ENCODE data around the gene GFAP. TPM values are rescaled to one million over a fixed set of nuclear protein-coding genes. Genes with fewer than 3 reads are reported as not detected.

GFAP gene
- total RNA-seq (2022) (not detected in 2 replicates), Bru-seq, nascent RNA (not detected), BruChase-seq, experiment 1, labeled RNA remaining after a 6-hour chase (not detected), BruChase-seq, experiment 2, labeled RNA remaining after a 2-hour chase (not detected)
- long read RNA-seq, result 0 reads

GRCh38 chr17:44915321-44915726 lies at the start of gene GFAP:
TSS of gene GFAP (minus strand) at chr17:44915500. CDS start at chr17:44915486, 14 bp downstream.
- TF ChIP-seq CTCF (IDR thresholded peaks at IDR 0.05; ENCODE audit: unreplicated experiment), result no peak
- Mint-ChIP-seq H3K27ac (ENCODE audit: unreplicated experiment) (no peak within 1 kb of the TSS), H3K27me3 (ENCODE audit: unreplicated experiment) (peaks cover 47% of the 10 kb centered on the region), H3K4me3 (ENCODE audit: low read depth, unreplicated experiment) (no peak within 1 kb of the TSS), H3K36me3 (ENCODE audit: insufficient read depth, unreplicated experiment) (no peaks in the 10 kb centered on the region), H3K4me1 (ENCODE audit: low read depth, unreplicated experiment) (peaks cover 33% of the 10 kb centered on the region), H3K9me3 (ENCODE audit: low read depth, unreplicated experiment) (no peaks in the 10 kb centered on the region)
- no TSS peak for BruUV-seq (replicated peaks)
- CTCF ChIA-PET, result interaction anchor here (0.7 to 1.2 kb wide), 5 partner anchors 8 to 220 kb away, joined by 3 to 7 read pairs (median 4); partner anchors contain the start of genes ACBD4 and C1QL1
- intact Hi-C loops (cut with micrococcal nuclease; ENCODE audit: unreplicated experiment), result loop anchor here (10.0 kb wide), 1 partner anchor 219 kb away; the partner anchor contains the start of genes ACBD4 and PLCD3
- no peak for DNase-seq

- intact Hi-C loops (cut with micrococcal nuclease; ENCODE audit: unreplicated experiment), result no loop called here
- Mint-ChIP-seq H3K9me3 (ENCODE audit: low read depth, unreplicated experiment) (no peaks in the 10 kb centered on the region), H3K4me3 (ENCODE audit: low read depth, unreplicated experiment) (no peak overlapping the region)
Observed at GRCh38 chr17:44961921-44962350, 46.6 kb upstream of the GFAP start.

GRCh38 chr17:44960691-44961090 lies 45.4 kb upstream of the GFAP start:
- Mint-ChIP-seq H3K36me3 (ENCODE audit: insufficient read depth, unreplicated experiment) (no peaks in the 10 kb centered on the region), H3K27me3 (ENCODE audit: unreplicated experiment) (peaks cover 34% of the 10 kb centered on the region), H3K27ac (ENCODE audit: unreplicated experiment) (no peak overlapping the region), H3K4me1 (ENCODE audit: low read depth, unreplicated experiment) (peaks cover 8% of the 10 kb centered on the region), H3K9me3 (ENCODE audit: low read depth, unreplicated experiment) (no peaks in the 10 kb centered on the region), H3K4me3 (ENCODE audit: low read depth, unreplicated experiment) (no peak overlapping the region)
- intact Hi-C loops (cut with micrococcal nuclease; ENCODE audit: unreplicated experiment), result no loop called here
- CTCF ChIA-PET, result no interaction called here
- peak; percentile 39 for DNase-seq
- no peak for TF ChIP-seq CTCF (IDR thresholded peaks at IDR 0.05; ENCODE audit: unreplicated experiment)
- no TSS peak for BruUV-seq (replicated peaks)

More at GRCh38 chr17:44961921-44962350, 46.6 kb upstream of the GFAP start:
- no TSS peak for BruUV-seq (replicated peaks)
- CTCF ChIA-PET, result interaction anchor here (0.7 kb wide), 2 partner anchors 14 to 47 kb away, joined by 3 read pairs; no protein-coding TSS in a partner anchor
- no peak for DNase-seq
- peaks cover 8% of the 10 kb centered on the region for H3K4me1 Mint-ChIP-seq (ENCODE audit: low read depth, unreplicated experiment)
- no peak for TF ChIP-seq CTCF (IDR thresholded peaks at IDR 0.05; ENCODE audit: unreplicated experiment)
- H3K27me3 Mint-ChIP-seq (ENCODE audit: unreplicated experiment), result peaks cover 34% of the 10 kb centered on the region
- no peaks in the 10 kb centered on the region for H3K36me3 Mint-ChIP-seq (ENCODE audit: insufficient read depth, unreplicated experiment)
- H3K27ac Mint-ChIP-seq (ENCODE audit: unreplicated experiment), result no peak overlapping the region

- DNase-seq, result no peak
- intact Hi-C loops (cut with micrococcal nuclease; ENCODE audit: unreplicated experiment), result no loop called here
- Mint-ChIP-seq H3K27ac (ENCODE audit: unreplicated experiment) (no peak overlapping the region), H3K4me3 (ENCODE audit: low read depth, unreplicated experiment) (no peak overlapping the region), H3K27me3 (ENCODE audit: unreplicated experiment) (peaks cover 34% of the 10 kb centered on the region), H3K9me3 (ENCODE audit: low read depth, unreplicated experiment) (no peaks in the 10 kb centered on the region), H3K36me3 (ENCODE audit: insufficient read depth, unreplicated experiment) (no peaks in the 10 kb centered on the region), H3K4me1 (ENCODE audit: low read depth, unreplicated experiment) (peaks cover 8% of the 10 kb centered on the region)
- no TSS peak for BruUV-seq (replicated peaks)
- no peak for TF ChIP-seq CTCF (IDR thresholded peaks at IDR 0.05; ENCODE audit: unreplicated experiment)
- CTCF ChIA-PET, result interaction anchor here (0.6 kb wide), 1 partner anchor 8 kb away, joined by 3 read pairs; the partner anchor contains the start of gene C1QL1
Observed at GRCh38 chr17:44959821-44960531, 44.7 kb upstream of the GFAP start.
